ENCODE data around the gene C6orf47.
A peak's percentile ranks its signal among the peaks of the same experiment; 100 is the strongest.

The C6orf47 gene

DNA sequence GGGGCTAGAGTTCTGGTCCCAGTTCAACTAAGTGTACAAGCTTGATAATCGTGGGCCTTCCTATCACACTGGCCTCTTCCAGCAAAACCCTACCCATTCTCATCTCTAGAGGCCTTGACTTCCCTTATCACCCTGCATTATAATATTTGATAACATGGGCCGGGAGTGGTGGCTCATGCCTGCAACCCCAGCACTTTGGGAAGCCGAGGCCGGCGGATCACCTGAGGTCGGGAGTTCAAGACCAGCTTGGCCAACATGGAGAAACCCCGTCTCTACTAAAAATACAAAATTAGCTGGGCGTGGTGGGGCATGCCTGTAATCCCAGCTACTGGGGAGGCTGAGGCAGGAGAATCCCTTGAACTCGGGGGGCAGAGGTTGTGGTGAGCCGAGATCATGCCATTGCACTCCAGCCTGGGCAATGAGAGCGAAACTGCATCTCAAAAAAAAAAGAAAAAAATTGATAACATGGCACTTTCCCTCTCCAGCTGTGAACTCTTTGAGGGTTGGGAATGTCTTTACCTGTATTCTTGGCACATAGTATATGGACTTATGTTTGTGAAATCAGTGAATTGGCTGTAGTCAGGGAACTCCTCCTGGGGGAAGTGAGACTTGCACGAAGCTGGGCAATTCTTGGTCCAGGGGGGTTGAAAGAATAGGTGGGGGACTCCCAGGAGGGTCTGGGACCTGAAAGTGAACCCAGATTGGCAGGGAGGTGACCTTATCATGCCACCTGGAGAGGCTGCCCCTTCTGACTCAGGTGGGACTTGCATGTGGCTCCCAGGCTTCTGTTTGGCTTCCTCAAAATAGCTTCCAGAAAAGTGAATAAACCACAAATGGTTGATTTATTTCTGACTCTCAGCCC, 915 bp upstream of the C6orf47 start:
- DNase-seq (ENCODE audit: low read depth): no peak

DNA sequence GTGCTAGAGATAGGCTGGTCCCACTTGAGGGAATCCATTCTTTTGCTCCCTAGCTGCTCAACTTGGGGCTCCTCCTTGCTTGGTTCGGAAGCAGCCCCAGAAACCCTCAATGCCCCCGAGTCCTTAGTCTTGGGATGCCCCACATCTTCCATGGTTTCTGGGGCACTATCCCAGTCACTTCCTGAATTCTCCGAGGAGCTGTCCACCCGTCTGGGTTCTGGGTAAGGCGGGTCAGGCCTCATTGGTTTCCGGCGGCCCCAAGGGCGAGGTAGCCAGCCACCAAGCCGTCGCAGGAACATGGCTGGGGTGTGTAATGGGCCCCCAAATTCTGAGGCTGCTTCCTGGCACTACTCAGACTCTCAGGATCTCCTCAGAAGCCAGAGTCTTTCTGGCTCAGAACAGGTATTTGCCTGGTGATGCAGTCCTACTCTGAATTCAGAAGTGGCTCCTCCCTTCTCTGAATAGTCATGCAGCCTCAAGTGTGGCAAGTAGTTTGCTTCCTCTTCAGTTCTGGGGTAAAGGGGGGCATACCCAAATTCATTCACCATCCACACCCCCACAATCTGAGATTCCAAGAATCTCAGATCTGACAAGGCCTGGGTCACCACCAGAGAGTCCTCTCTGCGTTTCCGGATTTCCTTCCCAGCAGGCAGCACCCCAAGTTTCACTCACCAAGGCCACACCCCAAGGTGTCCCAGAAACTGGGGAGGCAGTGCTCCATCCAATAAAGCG, 763 bp downstream of the C6orf47 start:
- no peak for DNase-seq (ENCODE audit: low read depth)

DNA sequence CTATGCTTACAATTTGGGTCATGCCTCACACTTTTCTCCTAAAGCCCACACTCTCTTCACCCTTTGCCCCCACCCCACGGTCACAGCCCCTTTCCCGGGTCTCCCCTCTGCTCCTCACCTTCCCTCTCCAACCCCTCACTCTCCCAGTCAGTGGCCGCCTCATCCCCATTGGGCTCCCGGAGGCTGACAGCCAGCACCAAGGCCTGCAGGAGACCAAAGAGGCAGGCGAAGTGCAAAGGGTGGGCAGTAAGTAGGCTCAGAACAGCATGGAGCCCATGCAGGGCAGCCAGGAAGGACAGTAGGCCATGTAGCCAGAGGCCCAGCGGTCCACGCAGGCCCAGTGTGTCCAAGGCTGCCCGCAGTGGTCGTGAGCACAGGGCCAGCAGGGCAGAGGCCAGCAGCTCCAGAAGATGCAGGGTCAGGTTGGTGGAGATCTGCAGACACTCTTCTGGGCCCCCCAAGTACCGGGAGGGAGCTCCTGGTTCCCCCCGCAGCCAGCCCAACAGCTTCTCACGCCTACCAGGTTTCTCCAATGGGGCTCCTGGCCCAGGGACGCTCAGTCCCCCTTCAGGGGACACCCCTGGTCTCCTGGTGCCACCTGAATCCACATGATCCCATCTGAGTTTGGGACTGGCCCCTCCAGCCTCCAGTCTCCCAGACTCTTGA, 1.5 kb downstream of the C6orf47 start:
- no peak for DNase-seq (ENCODE audit: low read depth)

DNA sequence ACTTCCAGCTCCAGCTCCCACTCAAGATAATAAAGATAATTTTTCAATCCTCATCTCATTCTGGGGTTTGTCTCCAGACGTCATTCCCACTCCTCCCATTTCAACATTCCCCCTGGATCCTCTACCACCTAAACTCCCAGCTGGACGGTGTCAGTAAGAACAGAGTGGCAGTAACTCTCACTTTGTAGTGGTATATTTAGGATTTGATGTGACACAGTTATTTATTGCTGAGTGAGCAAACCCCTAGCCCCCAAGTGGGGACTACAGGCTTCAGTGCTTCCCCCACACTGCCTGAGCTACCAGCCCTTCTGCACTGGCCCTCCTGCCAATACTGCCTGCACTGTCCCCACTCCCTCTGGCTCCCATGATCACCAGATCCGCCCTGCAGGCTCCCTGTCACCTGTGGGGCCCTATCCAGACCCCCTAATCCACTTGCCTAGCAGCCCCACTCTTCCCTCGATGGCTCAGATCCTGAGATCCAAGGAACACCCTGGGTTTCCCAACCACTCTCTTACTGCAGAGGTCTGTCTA, 2.4 kb downstream of the C6orf47 start:
- DNase-seq (ENCODE audit: low read depth): no peak

DNA sequence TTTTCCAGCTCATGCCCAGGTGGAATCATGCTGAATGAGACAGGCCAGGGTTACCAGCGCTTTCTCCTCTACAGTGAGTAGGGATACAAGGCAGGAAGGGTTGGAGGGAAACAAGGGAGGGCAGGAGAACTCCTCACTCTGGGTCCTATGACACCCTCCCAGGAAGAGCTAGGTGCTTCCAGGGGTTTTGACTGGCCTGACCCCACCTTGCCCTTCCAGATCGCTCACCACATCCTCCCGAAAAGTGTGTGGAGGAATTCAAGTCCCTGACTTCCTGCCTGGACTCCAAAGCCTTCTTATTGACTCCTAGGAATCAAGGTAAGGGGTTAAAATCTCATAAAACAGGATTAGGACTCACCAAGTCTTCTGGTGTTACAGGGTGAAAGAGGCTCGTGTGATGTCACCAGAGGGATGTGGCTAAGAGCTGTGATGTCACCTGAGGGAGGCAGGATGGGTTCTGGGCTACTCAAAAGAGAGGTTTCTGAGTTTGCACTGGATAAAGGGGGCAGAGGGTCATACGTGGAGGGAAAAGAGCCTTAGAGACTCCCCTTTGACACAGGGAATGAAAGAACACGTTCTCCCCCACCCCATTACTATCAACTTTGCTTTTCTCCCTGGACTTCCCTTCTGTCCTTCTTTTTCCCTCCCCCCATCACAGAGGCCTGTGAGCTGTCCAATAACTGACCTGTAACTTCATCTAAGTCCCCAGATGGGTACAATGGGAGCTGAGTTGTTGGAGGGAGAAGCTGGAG, 3.0 kb downstream of the C6orf47 start:
- DNase-seq (ENCODE audit: low read depth): no peak

DNA sequence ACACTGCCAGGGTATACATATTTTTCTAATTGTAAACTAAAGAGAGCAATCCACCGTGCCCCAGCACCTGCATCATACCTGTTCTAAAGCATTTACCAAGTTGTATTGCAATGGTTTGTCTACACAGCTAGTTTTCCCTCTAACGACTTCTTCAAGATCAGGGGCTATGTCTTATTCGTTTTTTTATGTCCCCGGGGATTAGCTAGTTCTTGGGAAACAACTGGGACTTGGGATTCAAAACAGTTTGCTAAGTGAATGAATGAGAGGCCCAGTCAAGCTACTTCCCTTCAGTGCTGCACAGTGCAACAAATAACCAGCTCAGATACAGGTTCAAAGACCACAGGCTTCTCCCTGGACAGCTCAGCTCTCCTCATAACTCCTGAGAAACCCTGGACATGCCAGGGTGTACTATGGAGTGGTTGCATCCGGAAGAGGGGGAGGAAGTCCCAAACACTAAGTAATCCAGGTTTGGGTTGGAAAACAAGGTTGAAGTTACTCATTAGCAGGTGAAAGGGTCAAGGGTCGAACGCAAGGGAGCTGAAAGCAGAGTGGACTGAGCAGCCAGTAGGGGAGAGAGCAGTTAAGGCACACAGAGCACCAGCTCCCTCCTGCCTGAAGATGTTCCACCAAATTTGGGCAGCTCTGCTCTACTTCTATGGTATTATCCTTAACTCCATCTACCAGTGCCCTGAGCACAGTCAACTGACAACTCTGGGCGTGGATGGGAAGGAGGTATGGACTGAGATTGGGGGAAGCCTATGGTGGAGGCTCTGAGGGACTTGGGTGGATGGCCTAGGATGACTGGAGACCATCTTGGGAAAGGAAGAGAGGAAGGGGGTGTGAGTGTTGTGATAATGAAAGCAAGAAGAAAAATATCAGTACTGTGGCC, 5.0 kb downstream of the C6orf47 start, which contains the start of gene APOM:
APOM (plus strand) TSS at position 546 of the 889 bp plus-strand sequence; CDS start at position 619, 73 bp downstream.
- no peak for DNase-seq (ENCODE audit: low read depth)

DNA sequence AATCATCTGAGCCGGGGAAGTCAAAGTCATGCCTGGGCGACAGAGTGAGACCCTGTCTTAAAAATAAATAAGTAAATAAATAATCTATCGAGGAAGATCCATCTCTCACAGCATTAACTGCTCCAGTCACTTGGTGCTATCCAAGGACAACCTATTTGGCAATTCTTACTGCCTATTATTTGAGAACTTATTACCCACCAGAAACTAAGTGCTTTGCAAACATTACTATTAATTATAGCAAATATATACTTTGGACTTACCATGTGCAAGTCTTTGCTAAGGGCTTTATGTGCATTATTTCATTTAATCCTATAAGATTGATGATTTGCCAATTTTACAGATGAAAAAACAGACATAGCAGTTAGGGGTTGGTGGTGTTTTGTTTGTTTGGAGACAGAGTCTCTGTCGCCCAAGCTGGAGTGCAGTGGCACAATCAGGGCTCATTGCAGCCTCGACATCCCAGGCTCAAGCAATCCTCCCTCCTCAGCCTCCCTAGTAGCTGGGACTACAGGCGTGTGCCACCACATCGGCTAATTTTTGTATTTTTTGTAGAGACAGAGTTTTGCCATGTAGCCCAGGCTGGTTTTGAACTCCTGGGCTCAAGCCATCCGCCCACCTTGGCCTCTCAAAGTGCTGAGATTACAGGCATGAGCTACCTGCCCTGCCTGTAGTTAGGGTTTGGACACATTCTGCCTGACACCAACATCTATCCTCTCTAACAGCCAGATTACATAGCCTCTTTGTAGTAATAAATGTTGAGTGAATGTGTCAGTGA, 5.8 kb downstream of the C6orf47 start:
- no peak for DNase-seq (ENCODE audit: low read depth)

DNA sequence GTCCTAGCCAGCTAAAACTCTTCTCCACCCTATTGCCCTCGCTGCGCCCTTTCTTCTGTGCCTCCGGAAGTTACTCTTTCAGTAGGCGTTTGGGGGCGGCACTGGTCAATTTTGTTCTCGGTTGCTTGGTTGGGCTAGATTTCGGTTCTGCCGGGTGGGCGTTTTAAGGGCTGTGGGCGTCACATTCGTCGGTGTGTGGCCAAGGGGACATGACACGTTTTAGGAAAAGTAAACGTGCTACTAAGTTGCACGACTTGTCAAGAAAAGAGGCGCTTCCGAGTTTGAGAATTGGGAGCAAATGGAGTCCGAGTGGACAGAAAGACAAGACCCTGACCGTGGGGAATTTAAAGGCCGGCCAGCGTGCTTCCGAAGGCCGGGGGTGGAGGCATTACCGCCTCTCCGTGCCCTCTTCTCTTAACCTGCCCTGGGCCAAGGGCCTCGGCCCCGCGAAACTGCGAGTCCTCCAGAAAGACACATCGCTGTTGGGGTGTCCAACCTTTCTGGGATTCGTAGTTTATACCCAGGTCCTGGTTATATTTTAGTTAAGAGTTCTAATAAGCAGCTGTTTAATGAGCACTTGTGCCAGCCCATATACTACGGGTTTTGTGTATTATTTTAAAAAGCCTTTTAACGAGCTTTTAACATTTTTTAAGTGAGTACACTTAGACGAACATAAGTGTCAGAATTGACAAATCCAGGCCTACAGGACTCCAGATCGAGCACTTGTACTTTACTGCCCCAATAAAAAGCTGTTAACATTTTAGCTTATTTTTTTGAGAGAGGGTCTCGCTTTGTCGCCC, 7.5 kb downstream of the C6orf47 start:
- DNase-seq (ENCODE audit: low read depth): peak; percentile 67

DNA sequence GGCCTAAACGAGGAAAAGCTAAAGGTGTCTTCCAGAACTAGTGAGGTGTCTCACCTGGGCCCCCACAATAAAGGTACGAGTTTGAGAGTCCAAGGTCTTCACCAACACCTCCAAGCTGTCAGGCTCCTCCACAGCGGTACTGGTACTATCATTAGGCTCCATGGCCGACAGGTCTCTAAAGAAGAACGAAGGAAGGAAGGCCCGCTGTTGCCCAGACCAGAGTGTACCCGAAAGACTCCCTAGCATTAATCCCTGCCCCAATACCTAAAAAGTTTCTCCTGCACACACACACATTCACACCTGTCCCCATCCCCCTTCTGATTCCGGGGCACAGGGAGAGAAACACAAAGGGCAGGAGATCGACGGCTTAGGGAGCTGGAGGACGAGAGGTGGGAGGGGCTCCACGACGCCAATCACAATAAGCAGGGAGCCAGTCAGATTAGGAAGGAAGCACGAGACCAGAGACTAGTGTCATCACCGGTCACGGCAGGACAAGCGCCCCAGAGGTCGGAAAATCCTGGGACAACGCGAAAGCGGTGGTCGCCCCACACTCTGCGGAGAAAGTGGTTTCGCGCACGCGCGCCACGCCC, 8.9 kb downstream of the C6orf47 start:
- no peak for DNase-seq (ENCODE audit: low read depth)

DNA sequence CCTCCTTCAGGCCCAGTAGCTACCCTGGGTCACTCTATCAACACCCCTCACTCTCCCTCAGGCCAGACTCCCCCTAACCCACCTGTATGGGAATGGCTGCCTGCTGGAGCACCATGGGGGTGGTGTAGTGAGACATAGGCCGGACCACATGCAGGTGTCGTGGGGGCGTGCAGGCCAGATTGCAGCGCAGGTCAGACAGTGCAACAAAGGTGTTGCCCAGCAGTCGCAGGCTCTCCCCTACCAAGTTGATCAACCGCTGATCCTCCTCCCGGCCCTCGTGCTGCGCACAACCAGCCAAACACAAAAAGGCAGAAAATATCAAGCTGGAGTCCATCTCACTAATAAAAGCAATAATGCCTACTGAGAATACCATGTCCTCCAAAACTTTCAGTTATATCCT, 15.3 kb downstream of the C6orf47 start:
- DNase-seq (ENCODE audit: low read depth): no peak

DNA sequence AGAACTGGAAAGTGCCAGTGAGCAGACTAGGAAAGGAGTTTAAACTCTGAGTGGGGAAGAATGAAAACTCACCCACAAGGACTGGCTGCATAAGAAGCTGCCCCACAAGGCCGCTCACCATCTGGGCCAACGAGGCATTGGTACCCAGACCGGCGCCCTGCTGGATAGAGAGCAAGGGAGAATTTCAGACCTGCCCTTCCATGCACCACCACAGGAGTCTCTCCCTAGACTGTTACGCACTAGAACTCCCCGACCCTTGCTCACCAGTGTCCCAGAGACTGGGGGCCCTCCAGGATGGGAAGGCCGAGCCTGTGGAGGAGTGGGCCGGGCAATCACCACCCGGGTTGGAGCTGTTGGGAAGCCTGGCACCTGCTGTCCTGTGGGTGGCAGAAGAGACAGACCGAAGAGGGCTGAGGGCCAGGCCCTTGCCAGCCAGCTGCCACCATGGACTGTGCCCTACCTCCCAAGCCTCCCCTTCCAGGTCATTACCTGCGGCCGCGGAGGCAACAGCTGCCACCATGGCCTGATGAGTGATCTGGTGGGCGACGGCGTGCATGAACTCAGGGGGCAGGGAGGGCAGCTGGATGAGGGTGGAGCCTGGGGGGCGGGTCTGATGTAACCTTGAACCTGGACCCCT, 16.6 kb downstream of the C6orf47 start:
- no peak for DNase-seq (ENCODE audit: low read depth)

DNA sequence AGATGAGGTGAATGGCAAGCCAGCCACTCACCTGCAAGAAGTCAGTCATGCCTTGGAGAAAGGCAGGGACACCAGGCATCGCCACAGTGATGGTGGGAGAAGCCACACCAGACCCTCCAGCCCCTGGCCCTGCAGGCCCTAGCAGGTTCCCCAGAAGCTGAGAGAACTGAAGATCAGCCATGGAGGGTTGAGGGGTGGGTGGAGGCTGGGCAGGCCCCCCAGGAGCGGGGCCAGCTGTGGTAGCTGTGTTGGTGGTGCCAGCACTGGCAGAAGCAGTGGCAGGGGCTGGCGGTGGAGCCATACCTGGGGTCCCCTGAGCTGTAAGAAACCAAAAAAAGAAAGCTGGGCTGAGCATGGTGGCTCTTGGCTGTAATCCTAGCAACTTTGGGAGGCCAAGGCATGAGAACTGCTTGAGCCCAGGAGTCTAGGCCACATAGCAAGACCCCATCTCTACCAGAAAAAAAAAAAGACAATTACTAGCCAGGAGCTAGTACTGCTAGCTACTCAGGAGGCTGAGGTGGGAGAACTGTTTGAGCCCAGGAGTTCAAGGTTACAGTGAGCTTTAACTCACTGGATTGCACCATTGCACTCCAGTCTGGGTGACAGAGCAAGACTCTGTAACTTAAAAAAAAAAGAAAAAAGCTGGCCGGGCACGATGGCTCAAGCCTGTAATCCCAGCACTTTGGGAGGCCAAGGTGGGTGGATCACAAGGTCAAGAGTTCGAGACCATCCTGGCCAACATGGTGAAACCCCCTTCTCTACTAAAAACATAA, 17.6 kb downstream of the C6orf47 start:
- no peak for DNase-seq (ENCODE audit: low read depth)

DNA sequence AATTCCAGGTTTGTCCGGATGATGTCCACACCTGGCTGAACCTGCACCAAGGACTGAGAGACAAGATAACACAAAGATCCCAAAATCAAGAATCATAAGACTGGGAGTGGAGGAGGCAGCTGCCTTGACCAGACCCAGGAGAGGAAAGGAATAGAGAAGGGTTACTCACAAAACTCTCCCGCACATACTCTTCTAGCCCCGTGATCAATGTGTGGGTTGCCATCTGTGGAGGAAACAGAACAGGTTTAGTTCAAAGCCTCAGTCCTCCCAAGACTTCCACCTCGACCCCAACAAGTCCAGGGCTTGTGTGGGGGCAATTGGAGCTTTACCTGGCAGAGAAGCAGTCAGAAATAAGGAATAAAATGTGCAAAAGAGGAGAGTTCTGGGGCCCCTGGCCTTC, 19.2 kb downstream of the C6orf47 start:
- no peak for DNase-seq (ENCODE audit: low read depth)

DNA sequence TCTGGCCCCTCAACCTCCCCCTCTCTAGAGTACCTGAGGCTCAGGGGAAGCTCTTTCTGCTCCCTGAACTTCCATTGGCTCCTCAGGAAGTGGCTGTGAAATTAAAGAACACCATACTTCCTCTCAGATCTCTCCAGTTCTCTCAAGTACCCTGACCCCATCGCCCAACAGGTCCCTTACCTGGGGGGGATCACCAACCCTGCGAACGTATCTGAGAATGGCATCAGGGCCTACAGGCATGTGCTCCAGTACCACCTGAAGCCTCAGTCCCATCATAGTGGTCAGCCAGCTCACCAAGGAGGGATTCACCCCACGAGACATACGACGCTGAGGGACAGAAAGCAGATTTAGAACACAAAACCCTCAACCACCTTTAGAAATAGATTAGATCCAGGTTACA, 20.0 kb downstream of the C6orf47 start:
- no peak for DNase-seq (ENCODE audit: low read depth)

DNA sequence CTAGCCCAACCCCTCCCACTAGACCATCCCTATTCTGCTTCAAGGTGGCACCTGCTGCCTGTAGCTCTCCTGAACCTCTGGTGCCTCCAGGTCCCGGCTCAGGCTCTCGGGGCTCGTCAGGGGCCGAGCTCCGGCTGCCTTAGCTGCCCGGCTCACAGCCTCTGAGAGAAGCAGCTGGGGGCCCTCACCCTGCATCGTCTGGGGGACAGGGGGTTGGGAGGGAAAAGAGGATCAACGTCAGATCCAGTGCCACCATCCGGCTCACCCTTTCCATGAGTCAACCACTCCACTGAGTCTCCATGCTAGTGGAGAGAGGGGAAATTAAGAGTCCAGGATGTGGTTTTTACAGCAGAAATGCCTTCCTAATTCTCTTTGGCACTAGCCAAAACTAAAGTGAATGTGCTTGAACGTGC, 21.1 kb downstream of the C6orf47 start:
- DNase-seq (ENCODE audit: low read depth): no peak

DNA sequence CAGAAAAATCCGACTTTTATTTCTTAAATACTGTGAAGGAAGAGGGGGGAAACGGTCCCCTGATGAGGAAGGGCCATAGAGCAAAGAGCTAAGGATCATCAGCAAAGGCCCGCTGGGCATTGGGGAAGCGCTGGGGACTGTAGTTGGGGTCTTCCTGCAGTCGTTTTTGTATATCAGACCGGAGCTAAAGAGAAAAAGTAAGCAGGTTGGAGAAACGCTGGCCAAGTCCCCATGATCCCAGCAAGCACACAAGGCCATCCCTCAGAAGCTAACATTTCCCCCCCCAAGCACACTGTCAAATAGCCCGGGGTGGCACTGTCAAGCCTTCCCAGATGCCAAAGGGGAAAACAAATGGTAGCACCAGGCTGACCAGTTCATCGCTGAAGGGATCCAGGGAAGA, 21.5 kb downstream of the C6orf47 start:
- DNase-seq (ENCODE audit: low read depth): no peak
